GM21576 (cell line): ENCODE results near the gene ELAVL3.
"Not testable (repeated sequence)": the region's sequence is repeated elsewhere in the genome, so short reads cannot be mapped to it uniquely, and the experiment has no call there.

Experiments used
- ATAC-seq: cut with Tn5 transposase; IDR thresholded peaks from one replicate; pipeline ENCODE4 v1.9.1; 2021; ENCODE audit warnings: mild to moderate bottlenecking, moderate library complexity; ENCODE audit not compliant: unreplicated experiment

The ELAVL3 gene

GRCh38 chr19:11444059-11444458 is 36.8 kb downstream of the ELAVL3 start:
- no peak for ATAC-seq

- ATAC-seq, result no peak
Measured at GRCh38 chr19:11437955-11438354, 42.9 kb downstream of the ELAVL3 start.

DNA sequence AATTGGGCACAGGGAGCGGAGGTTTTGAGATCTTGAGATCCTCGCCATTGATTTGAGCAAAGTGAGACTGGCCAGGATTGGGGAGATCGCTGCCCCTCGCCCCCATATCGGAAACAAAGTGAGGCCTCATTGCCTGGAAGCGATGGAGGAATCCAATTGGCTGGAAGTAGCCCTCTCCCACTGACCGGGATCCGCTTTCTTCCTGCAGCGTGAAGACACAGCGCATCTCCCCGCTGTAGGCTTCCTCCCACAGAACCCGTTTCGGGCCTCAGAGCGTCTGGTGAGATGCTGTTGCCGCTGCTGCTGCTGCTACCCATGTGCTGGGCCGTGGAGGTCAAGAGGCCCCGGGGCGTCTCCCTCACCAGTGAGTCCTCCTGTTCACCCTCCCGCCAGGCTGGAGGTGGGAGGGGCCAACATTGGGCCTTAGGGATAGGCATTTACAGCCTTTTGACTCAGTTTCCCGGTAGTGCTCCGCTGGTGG is 45.0 kb downstream of the ELAVL3 start:
- ATAC-seq, result no peak

DNA sequence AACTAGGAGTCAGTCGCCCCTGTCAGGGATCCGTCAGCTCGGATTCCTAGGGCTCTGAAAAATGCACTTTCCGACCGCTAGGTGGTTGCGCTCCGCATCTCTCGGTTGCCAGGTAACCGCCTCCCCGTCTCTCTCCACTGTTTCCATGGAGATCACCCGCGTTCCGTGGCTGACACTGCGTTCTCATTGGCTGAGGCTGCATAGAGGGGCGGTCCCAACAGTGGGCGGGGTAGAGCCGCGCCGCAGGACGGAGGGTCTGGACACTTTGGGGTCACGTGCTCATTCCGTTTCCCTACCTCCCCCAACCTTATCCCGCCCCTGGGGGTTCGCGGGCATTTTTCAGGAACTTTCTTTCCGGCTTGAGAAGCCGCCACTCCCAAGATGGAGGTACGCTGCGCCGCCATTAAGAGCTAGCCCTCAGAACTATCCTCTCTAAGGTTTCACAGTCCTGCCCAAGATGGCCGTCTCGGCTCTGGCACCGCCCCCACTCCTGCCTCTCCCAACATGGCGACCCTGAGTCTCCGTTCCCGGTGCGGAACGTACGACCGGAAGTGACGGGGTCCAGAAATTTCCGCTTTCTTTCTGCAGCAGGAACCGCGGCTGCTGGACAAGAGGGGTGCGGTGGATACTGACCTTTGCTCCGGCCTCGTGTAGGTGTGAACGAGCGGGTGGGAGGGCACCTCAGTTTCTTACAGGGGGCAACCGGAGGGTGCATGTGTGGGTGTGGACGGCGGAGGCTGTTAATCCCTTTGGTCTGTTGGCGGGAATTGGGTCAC is 45.6 kb downstream of the ELAVL3 start, which contains the start of the genes ODAD3 and PRKCSH:
Gene ODAD3 (minus strand): TSS at position 65 of the 776 bp plus-strand sequence. CDS start 105 bp downstream, outside the sequence.
Gene PRKCSH (plus strand): TSS at position 579 of the 776 bp plus-strand sequence. CDS start 483 bp downstream, outside the sequence.
- ATAC-seq, result peak; percentile 88

DNA sequence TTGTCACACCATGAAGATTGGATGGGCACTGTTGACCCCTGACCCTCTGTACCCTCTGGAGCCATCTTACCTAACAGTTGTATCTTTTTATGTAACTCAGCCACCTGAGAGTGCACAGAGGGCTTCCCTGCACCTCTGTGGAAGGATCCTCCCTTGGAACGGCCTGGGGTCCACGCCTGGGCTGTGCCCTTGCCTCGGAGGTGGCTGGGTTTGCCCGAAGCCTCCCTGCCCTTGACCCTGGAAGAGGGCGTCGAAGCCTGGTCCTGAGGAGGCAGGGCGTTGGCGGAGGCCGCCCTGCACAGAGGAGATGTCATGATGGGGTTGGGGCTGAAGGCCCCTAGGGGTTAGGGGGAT is 46.2 kb downstream of the ELAVL3 start:
- peak; percentile 12 for ATAC-seq

DNA sequence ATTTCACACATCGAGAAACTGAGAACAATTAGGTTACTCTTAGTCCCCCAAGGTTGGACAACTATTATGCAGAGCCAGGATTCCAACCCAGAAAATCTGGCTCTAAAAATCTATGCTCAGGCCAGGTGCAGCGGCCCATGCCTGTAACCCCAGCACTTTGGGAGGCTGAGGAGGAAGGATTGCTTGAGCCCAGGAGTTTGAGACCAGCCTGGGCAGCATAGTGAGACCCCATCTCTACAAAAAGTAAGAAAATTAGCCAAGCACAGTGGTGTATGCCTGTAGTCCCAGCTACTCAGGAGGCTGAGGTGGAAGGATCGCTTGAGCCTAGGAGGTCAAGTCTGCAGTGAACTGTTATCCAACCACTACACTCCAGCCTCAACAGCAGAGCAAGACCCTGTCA is 47.3 kb downstream of the ELAVL3 start:
- not testable (repeated sequence) for ATAC-seq

- ATAC-seq, result no peak
Measured at GRCh38 chr19:11426656-11427055, 54.2 kb downstream of the ELAVL3 start.

GRCh38 chr19:11425719-11426457 is 55.0 kb downstream of the ELAVL3 start:
- ATAC-seq, result no peak

GRCh38 chr19:11423791-11424181 is 57.1 kb downstream of the ELAVL3 start:
- ATAC-seq, result no peak

- no peak for ATAC-seq
Measured at GRCh38 chr19:11423164-11423790, 57.6 kb downstream of the ELAVL3 start.

DNA sequence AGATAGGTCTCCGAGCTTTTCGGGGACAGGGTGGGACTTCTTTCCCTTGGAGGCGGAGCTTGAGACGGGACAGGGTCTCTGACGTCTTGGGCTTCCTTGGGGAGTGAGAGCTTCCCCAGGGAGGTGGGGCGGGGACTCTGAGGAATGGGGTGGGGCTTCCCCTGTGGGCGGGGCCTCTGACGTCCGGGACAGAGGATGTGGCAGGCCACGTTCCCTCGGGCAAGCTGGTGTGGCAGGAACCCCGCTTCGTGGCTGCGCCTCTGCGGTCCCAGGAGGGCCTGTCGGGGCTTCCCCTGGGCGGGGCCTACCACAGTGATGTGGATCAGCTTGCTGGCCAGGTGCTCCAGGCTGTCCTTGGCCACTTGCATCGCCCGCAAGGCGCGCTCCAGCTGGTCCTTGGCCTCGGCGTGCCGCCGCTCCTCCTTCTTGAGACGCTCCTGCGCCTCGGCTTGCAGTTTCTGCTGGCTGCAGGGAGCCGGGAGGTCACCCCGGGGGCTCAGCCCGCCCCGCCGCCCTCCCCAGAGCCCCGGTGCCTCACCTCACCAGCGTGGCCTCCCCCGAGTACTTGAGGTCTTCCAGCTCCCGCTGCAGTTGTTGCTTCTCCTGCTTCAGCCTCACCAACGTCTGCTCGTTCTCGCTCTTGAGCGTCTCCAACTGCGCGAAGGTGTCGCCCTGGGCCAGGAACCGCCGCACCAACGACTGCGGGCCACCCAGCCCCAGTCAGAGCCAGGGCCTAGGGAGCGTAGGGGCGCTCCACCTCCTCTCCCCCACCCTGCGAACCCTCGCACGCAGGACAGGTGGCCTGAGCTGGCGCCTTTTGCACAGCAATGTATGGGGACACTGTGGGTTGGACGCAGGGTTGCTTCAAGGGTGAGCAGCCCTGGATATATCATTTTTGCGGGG is 58.4 kb downstream of the ELAVL3 start:
- ATAC-seq, result peak; percentile 69

DNA sequence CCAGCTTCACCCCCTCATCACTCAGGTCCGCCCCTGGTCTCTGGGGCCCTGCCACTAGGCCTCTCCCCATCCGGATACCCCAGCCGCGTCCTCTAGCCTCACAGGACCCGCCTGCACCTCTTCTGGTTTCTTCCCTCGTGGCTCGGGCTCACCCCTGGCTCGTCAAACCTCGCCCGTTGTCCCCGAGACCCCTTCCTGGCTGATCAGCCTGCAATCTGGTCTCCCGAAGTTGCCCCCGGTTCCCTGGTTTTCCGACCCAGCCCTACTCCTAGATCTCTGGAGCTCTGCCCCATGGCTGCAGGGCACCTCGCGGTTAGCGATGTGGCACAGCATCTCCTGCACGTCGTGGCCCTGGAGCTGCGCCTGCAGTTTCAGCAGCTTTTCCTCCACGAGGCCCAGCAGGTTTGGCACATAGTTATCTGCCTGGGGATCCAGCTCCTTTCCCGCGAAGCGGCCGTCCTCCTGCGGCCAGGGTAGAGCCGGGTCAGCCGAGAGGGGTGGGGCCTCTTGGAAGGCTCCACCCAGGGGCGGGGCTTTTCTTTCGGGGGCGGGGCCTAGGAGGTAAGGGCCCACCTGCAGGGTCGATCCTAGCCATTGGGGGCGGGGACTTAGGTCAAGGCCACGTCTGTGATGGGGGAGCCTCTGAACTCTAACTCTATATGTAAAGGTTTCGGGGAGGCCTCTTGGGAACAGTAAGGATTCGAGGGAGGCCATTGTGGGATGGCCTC is 59.3 kb downstream of the ELAVL3 start:
- ATAC-seq, result no peak

DNA sequence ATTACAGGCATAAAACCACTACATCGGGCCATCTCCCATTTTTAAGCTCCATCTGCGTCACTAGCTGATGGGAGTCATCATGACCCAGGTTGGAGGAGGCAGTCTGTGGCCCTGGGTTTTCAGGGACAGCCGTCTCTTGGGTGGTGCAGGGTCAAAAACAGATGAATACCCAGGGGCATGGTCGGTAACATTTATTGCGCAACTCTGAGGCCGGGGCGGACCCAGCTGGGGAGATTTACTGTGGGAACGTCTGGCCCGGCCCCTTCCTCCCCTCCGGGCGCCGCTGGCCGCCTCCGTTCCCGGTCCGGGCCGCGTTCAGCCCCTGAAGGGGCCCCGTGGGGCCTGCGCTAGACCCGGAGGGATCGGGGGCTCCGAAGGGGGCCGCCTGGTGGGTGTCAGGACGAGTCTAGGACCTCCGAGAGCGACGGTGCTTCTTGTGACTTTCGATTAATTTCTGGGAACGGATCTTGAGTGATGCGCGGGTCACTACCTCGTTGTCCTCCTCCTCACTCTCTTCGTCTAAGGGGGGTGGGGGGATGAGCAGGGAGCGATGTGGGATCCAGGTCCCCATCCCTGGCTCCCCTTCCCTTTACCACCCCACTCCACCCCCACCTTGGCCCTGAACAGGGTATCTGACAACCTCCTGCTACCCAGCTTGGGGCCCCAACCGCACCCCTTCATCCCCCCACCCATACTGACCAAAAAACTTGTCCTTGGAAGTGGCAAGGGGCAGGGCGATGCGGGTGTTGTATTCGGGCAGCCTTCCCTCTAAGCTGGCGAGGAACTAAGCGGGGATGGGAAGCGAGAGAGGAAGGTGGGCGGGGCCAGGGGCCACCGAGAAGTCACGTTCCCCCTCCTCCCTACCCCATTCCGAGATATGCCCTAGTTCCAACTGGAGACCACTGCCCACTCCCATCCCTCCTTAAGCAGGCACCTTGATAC is 60.1 kb downstream of the ELAVL3 start:
- ATAC-seq, result no peak

- ATAC-seq, result no peak
Measured at GRCh38 chr19:11418549-11419506, 62.0 kb downstream of the ELAVL3 start, which contains the start of gene RGL3. TSS of gene RGL3 (minus strand) at chr19:11419314. CDS start at chr19:11419278, 36 bp downstream.

- no peak for ATAC-seq
Measured at GRCh38 chr19:11418094-11418548, 62.7 kb downstream of the ELAVL3 start.

GRCh38 chr19:11416346-11417052 is 64.3 kb downstream of the ELAVL3 start:
- no peak for ATAC-seq

DNA sequence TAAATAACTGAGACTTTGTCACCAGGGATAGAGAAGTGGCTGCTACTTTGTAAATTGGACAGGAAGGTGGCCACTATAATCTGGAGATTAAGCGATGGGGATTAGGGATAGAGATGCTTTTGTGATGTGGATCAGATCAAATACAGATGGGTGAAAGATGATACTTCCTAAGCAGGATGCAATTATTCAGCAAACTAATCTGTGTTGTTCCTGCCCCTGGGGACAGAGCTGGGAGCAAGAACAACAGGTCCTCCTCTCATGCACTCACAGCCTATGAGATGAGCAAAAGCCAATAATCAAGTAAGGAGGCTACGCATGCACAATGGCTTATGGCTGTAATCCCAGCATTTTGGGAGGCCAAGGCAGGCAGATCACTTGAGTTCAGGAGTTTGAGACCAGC is 66.3 kb downstream of the ELAVL3 start:
- ATAC-seq, result no peak
